Left renal cortex interstitium (tissue), 4 donors: Measurements from ENCODE around the gene APOBEC3C. TPM values are rescaled to one million over a fixed set of nuclear protein-coding genes. Genes with fewer than 3 reads are reported as not detected.
"Not testable (repeated sequence)": the region's sequence is repeated elsewhere in the genome, so short reads cannot be mapped to it uniquely, and the experiment has no call there.

Source experiments
- DNase-seq, 4 donors: peaks; one replicate each; pipeline ENCODE4 v3.0.0-alpha.2; 2013; ENCODE audit warnings: low read depth in 4 of 4, low spot score in 2 of 4, missing footprints in 1 of 4
- polyA plus RNA-seq, 4 donors: library from polyadenylated mRNA; unstranded; fragments of 120-200 nt; gene quantifications; one replicate each; pipeline ENCODE4 v1.2.1, GENCODE V29; 2013; ENCODE audit not compliant: insufficient read length in 4 of 4

The APOBEC3C gene
- 10 to 100 TPM in 2 of 4 donors, 1 to 10 TPM in 2; 9.4 to 10.7 (median 10.2) TPM for polyA plus RNA-seq

DNA sequence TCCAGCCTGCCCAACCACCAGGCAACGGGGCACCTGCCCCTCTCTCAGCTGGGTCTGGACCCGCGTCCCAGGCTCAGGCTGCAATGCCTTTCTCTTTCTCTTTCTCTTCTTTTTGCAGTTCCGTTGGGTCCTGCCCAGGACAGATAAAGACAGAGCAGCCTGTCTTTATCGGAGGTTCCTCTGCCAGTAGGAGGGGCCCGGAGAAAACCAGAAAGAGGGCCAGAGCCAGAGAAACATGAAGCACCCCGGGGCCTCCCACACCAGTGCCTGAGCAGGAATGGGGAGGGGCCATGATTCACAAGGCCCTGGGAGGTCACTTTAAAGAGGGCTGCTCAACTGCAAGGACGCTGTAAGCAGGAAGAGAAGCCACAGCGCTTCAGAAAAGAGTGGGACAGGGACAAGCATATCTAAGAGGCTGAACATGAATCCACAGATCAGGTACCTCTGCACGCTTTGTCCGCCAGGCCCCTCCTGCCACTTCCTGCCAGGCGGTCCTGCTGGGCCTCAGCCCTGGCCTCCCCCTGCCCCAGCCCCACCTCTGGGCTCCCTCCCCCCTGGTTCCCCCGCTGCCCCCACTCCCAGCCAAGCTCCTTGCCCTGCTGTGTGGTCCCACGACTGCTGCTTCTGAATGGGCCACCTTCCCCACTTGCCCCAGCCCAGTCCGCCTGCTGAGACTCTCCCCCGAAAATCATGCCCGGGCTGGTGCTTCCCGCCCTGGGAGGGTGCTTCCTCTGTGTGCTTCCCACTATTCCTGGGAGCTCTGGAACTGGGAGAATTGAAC is at the start of gene APOBEC3C:
Gene APOBEC3C, plus strand, starts transcription at position 316 of the 781 bp plus-strand sequence. Its CDS starts 106 bp downstream, at position 422.
- DNase-seq, result peak in 1 of 4 donors; percentile 34

DNA sequence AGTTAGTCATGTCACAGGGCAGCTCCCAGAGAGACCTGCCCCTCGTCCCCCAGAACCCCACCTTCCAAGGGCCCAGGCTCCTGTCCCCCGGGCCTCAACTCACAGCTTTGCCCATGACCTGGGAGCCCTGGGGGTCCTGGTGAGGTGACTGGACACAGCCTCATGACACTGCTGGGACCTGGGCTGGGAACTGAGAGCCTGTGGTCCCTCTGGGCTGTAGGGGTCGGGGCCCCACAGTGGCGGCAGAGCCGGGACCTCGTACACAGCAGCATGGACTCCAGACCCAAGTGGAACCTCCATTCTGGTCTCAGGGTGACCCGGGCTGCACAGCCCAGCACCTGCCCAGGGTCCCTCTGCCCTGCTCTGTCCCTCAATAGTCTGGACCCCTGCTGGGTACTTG is 49.8 kb upstream of the APOBEC3C start:
- no peak for DNase-seq

DNA sequence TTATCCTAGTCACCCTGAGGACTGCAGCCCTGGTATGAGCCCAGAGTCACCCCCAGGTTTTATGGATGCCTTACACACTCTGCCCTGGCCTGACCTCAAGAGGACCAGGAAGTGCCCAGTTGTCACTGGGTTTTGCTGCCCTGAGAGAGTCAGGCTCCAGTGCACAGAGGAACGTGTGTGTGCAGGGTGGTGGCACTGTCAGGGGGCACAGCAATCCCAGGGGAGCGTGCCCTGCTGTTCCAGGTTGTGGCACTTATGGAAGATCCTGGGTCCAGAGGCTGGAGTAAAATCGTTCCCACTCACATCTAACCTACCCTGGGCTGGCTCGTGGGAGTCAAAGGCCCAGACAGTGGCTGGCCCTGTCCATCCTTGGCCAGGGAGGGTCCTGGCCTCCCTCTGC is 49.1 kb upstream of the APOBEC3C start:
- no peak for DNase-seq

DNA sequence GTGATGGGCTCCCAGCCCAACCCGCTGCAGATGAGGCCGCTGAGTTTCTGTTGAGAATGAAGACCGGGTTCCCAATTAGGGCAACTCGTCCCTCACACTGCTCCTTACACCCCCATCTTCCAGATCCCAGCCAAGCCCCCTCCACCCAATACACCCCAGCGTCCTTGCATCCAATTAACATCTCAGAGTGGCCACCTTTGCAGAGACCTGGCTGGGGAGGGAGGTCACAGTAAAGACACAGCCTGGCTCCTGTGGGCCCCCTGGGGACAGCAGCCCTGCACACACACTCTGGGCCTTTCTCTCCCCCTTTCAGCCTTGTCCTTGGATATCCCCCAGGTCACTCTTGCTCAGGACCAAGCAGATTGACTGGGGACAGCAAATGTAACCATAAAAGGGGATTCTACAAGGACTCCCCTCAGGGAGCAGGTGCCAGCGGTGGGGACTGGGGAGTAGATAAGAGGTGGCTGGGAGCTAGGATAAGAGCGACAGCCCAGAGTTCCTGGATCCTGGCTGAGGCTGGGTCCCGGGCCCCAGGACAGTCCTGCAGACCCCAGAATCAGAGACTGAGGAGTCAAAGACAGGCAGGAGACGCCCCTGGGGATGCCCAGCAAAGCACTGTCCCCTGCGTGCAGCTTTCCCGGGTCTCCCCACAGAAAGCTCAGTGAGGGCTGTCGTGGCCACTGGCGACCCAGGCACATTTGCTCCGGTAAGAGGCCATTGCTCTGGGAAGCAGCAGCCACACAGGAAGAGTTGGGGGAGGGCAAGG is 48.3 kb upstream of the APOBEC3C start:
- no peak for DNase-seq

DNA sequence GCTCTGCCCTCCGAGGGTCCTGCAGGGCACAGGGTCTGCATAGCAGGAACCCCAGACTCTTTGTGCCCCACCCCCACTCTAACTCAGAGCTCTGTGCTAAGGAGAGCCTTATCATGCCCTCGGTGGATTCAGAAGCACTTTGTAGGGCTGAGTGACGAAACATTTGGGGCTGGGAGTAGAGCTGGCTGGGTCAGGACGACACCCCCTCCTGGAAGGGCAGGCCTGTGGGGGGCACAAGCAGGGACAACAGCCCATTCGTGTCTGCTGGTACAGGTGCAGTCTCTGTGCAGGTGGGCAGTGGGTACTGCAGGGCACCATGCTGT is 47.7 kb upstream of the APOBEC3C start:
- no peak for DNase-seq

DNA sequence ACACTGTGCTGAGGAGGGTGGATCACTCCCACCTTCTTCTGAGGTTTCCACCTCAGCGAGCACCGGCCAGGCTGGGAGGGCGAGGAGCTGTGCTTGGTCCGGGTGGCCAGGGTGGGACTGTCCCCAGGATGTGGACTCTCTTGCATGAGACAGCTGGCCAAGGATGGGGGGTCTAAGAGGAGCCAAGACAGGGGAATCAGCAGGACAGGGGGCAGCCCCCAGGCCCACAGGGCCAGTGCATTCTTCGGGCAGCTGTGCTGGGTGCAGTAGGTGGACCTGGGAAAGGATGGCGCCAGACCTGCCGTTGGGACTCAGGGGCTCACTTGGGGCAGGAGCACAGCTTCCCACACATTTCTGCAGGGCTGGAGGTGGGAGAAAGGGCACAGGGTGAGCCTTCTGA is 47.1 kb upstream of the APOBEC3C start:
- DNase-seq, result no peak

DNA sequence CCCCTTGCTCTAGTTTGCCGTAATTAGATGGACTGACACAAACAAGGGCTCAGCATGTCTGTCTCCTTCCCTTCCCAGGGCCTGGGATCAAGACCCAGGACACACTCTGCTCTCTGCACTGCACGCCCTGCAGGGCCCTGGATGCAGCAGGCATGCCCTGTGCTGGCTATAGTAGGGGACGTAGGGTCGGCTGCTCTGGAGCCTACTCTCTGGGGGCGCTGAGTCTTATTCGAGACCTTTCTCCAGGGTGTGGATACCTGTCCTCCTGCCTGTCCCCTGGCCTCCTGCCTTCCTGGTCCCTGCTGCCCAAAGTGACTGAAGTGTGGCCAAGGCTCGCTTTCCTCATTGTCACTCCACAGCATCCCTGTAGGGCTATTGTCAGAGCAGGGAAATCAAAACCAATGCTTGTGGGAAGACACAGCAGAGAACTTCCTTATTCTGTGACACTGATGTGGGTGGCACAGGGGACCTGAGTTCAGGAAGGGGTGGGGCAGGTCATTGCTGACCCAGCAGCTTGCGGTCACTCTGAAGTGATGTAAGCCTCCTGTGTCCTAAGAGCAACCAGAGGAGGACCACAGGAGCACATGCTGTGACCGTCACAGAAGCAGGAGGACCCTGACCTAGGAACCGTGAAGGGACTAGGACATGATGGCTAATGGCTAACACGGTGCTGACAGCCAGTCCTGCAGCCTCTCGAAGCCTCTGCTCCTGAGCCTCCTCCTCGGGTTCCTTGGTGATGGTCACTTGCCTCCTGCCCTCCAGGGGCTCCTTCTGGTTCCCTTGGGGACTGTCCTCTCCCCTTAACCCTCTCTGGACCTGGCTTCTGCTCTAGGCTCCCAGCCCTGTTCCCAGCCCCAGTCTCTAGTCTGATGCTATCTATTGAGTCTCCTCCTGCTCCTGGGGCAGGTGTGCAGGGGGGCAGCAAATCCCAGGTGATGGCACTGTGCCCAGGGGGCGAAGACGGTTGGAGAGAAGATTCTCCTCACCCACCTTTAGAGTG is 46.3 kb upstream of the APOBEC3C start:
- no peak for DNase-seq

DNA sequence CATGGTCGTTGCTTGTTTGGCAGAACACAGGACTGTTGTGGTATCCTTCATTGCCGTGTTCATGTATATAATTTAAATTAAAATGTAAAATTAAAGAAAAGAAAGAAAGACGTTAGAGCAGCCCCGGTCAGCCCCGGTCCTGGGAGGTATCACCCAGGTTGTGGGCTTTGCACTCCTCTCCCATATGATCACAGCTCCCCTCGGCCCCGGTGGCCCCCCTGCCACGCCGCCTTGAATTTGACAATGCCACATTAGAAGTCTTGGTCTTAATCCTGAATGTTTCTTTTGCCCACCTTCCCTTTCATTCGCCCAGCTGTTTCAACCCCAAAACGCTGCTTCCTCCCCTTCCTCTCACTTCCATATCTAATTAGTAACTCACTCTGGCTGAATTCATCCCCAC is 45.3 kb upstream of the APOBEC3C start:
- no peak for DNase-seq

DNA sequence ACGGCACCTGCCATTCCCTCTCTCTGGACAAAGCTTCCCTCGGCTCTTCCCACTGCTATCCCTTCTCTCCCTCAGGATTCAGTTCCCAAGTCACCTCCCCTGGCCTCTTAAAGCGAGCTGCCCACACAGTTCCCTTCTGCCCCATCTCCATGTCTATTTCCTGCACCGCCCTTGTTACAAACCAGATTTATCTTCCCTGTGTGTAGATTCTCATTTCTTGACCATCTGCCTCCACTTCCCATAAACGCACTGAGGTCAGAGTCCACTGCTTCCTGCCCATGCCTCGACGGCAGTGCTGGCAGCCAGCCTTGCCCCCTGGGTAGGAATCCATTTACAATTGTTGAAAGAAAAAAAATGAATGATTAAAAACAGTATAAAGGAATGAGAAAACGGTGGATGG is 43.5 kb upstream of the APOBEC3C start:
- no peak for DNase-seq

DNA sequence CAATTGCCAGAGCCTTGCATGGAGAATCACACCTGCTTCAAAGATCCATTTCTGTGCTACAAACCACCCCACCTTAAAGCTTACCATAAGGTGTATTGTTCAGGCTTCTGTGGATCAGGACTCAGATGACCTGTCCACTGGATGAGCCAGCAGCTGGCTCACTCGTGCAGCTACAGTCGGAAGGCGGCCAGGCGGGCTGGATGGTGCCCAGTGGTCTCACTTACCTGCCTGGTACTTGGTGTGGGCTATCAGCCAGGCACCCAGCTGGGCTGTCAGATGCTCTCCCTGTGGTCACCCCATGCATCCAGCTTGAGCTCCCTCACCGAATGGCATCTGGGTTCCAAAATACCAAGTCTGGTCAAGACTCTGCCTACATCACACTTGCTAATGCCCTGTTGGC is 42.9 kb upstream of the APOBEC3C start:
- DNase-seq, result no peak

DNA sequence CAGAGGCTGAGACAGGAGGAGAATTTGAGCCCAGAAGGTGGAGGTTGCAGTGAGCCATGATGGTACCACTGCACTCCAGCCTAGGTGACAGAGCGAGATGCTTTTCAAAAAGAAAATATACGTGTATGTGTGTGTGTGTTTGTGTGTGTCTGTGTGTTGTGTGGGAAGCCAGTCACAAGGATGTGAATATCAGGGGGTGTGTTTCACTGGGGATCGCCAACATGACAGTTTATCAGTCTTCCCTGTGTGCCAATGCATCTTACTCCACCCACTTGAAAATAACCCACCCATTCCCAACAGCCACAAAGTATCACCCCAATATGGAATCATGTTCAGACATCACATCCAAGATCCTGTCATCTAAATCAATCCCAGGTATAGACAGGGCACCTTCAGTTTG is 42.3 kb upstream of the APOBEC3C start:
- DNase-seq, result no peak

DNA sequence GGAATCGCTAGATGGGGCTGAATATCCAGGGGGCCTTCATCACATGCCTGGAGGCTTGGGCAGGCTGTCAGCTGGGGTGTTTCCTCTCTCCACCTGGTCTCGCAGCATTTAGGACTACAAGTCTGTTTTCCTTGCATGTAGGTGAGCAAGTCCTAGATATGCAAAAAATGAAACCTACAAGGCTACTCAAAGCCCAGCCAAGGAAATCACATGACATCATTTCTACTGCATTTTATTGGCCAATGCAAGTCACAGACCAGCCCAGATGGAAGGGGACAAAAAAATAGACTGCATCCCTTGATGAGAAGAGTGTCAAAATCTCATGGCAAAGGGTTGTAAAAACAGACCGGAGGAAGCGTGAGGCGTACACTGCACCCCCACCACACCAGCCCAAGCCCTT is 41.5 kb upstream of the APOBEC3C start:
- no peak for DNase-seq

DNA sequence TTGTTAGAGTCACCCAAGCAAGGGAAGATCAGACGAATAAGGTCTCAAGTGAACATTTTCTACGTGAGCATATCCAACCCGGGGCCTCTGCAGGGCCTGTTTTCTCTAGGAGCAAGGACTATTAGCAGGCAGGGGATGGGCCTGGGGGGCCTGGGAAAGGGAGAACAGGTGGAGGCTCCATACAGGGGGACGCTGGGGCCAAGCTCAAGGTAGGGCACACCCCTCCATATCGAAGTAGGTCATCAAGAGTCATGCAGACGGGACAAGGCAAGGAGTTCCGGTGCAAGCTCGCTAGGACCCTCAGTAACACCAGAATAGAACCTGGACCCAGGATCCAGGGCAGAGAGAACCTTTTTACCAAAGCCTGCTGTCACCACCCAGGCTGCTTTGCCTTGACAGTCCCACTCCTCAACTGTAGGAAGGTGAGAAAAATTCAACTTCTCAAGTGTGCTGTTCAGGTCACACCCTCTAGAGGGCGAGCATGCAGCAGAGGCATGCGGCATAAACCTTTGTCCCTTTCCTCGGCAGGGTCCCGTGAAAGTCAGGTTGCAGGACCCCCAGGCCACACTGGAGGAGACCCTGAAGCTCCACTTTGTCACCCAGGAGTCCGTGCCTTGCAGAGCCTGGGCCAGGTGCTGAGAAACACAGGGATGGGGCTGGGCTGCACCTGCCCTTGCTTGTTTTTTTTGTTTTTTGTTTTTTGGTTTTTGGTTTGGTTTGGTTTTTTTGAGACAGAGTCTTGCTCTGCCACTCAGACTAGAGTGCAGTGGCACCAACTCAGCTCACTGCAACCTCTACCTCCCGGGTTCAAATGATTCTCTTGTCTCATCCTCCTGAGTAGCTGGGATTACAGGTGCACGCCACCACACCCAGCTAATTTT is 40.5 kb upstream of the APOBEC3C start:
- DNase-seq, result peak in 1 of 4 donors; percentile 10

DNA sequence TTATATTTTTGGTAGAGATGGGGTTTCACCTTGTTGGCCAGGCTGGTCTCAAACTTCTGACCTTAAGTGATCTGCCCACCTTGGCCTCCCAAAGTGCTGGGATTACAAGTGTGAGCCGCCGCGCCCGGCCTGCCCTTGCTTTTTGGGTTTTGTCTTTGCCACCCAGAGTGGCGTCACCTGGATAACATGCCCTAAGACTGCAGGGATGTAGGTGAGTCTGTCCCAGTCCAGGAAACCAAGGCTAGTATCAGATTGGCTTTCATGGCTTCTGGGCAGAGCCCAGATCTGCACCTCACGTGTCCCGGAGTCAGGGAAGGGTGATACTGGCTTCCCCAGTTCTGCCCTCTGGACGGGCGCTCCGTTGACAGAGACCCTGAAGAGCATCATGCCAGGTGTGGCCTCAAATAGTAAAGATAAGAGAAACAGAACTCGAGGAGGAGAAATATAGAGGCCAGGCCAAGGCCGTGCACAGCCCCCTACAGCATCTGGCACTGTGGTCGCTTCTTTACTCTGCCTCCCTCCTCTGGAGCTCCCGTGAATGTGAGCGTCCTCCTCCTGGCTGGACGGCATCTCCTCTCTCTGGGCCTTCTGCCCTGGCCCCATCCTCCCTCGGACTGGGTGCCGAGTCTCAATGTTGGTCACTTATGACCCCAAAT is 39.8 kb upstream of the APOBEC3C start:
- DNase-seq, result no peak

DNA sequence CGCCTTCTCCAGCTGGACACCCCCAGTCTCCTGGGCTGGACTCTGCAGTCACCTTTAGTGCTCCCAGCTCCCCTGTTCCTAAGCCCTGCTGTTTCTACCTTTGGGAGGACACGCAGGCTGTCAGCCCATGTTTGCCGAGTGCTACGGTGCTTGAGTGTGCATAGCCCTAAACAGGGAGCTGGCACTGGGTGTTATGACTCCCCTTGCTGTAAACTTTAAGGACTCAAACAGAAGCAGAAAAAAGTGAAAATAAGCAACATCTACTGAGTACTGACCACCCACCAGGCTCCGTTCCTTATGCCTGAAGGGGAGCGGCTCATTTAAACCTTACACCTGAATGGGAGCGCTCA is 39.3 kb upstream of the APOBEC3C start:
- no peak for DNase-seq

DNA sequence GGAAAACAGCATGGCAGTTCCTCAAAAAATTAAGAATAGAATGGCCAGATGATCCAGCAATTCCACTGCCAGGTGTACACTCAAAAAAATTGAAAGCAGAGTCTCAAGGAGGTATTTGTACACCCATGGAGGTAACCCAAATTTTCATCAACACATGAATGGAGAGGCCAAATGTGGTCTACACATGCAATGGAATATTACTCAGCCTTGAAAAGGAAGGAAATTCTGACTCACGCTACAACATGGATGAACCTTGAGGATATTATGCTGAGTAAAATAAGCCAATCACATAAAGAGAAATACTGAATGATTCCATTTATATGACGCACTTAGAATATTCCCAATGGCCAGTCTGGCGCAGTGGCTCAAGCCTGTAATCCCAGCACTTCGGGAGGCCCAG is 36.8 kb upstream of the APOBEC3C start:
- not testable (repeated sequence) for DNase-seq

DNA sequence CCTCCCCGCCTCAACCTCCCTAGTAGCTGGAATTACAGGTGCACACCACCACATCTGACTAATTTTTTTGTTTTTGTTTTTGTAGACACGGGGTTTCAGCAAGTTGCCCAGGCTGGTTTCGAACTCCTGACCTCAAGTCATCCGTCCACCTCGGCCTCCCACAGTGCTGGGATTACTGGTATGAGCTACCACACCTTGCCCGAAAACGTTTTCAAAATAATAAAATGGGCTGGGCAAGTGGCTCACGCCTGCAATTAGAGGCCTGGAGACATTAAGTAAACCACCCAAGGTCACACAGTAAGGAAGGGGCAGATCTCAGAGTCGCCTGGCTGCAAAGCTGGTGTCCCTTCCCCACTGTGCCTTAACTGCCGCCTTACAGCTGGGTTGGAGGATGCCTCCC is 33.5 kb upstream of the APOBEC3C start:
- DNase-seq, result not testable (repeated sequence)

DNA sequence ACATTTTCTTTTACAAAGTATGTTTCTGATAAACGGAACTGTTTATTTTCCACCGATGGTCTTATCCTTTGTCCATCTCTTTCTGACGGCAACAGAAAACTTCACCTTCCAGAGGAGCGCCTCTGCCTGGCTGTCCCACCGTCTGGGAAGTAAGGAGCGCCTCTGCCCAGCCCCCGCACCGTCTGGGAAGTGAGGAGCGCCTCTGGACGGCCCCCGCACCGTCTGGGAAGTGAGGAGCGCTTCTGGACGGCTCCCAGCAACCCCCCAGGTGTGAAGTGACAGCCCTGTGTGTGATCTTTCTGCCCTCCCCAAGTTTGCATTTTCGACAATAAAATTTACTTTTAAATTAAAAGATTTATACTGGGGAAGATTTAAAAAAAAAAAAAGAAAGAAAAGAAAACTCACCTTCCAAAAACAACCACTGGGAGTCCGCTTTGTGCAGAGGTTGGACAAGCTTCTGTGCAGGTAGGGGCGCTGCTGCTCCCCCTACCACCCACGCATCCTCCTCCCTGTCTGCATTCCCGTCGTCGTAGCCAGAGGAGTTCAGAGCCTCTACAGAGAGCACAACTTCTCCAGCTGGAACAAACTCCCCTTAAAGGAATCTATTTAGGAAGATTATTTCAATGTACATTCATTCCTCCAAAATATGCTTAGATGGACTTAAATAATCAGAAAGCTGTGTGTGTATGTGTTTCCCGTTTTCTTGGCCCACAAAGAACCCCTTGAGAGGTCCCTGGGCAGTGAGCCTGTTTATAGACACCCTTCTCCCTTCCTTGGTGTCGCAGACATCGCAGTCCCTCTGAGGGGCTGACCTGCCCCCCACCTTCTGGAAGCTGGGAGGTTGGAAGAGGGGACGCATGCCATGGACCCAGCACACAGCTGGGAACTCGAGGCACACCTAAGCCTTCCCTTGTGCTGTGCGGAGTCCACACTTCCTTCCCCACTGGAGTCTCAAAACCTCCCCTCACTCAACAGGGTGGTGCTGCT is 32.8 kb upstream of the APOBEC3C start:
- peak in 3 of 4 donors; percentile 34 to 54 (median 45) for DNase-seq
